Spinal cord (tissue), 10 donors: ENCODE data around the gene XPR1. TPM values are rescaled to one million over a fixed set of nuclear protein-coding genes. Genes with fewer than 3 reads are reported as not detected.
"Not testable (repeated sequence)": the region's sequence is repeated elsewhere in the genome, so short reads cannot be mapped to it uniquely, and the experiment has no call there.

ENCODE experiments used
- DNase-seq, 6 donors: peaks; one replicate each; pipeline versions ENCODE4 v3.0.0 to v3.0.0-alpha.2; 2013 to 2015; ENCODE audit warnings: low spot score in 6 of 6, low read depth in 4 of 6
- H3K27ac ChIP-seq: one replicate; pipeline ENCODE4 v1.5.1; 2013; ENCODE audit warnings: low read depth, low read length, control low read depth
- H3K27me3 ChIP-seq: one replicate; pipeline ENCODE4 v1.6.1; 2013; ENCODE audit warnings: low read length; ENCODE audit not compliant: control insufficient read depth, insufficient read depth
- H3K36me3 ChIP-seq: one replicate; pipeline ENCODE4 v1.6.1; 2013; ENCODE audit warnings: low read length; ENCODE audit not compliant: control insufficient read depth, insufficient read depth
- H3K4me1 ChIP-seq: one replicate; pipeline ENCODE4 v1.6.1; 2013; ENCODE audit warnings: low read length; ENCODE audit not compliant: control insufficient read depth, insufficient read depth
- H3K4me3 ChIP-seq: one replicate; pipeline ENCODE4 v1.5.1; 2013; ENCODE audit warnings: low read depth, low read length, control low read depth
- H3K9me3 ChIP-seq: one replicate; pipeline ENCODE4 v1.6.1; 2013; ENCODE audit warnings: low read length; ENCODE audit not compliant: control insufficient read depth, insufficient read depth
- WGBS: methylation state at CpG from one replicate; pipeline ENCODE4 v1.1.5; 2013; ENCODE audit warnings: missing lambda C conversion rate; ENCODE audit not compliant: insufficient coverage; 5-methylcytosine and 5-hydroxymethylcytosine counted together
- polyA plus RNA-seq, 2 donors: library from polyadenylated mRNA; unstranded; fragments of 120-200 nt; gene quantifications; one replicate each; pipeline ENCODE4 v1.2.1, GENCODE V29; 2013; ENCODE audit not compliant: insufficient read length in 2 of 2
- total RNA-seq, 2 donors: library from RNA; depleted of rRNA in 1 of 2; stranded (reverse); fragments of 120-200 nt in 1 of 2; fragments of >200 nt in 1 of 2; gene quantifications; one replicate each; pipeline versions ENCODE4 v1.2.3 to v1.2.4, GENCODE V29; 2013 to 2014
- donor health status: healthy.

XPR1 gene
- total and polyA plus RNA-seq, 4 donors, result 38.0 to 110 (median 69.8) TPM

DNA sequence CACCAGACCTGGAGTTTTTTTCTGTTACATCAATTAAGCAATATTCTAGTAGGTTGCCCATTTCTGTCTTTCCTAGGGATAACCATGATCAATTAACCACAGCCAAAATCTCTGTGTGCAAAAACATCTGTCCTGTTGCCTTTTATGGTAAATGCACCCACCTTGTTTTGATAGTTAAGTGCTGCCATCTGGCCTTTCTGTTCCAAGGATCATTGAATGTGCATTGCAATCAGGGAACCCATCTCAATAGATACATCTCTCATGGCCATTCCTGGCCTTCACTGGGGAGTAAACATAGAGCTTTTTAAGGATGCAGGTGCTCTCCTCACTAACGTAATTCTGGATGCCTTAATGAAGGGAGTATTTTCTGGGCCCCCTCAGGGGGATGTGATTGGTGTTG lies 169.1 kb downstream of the XPR1 start:
- Histone ChIP-seq H3K4me1 (no peaks in the 10 kb centered on the region), H3K27ac (no peak overlapping the region), H3K36me3 (no peaks in the 10 kb centered on the region), H3K27me3 (no peaks in the 10 kb centered on the region), H3K4me3 (no peak overlapping the region), H3K9me3 (no peaks in the 10 kb centered on the region)
- DNase-seq, result peak in 1 of 6 donors; percentile 26
- WGBS, result 60% methylated on average over 1 of the region's 1 CpG

DNA sequence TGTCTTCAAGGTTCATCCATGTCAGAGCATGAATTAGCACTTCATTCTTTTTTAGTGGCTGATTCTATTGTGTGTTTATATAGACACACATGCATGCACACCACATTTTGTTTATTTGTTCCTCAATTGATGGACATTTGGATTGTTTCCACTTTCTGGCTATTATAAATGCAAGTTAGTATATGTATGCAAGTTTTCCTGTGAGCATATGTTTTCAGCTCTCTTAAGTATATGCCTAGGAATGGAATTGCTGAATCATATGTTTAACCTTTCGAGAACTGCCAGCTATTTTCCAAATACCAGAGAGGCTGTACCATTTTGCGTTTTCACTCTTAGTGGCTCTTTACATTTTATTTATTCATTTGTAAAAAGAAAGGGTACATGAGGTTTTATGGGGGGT lies 171.0 kb downstream of the XPR1 start:
- DNase-seq, result no peak
- no peak overlapping the region for H3K27ac ChIP-seq

DNA sequence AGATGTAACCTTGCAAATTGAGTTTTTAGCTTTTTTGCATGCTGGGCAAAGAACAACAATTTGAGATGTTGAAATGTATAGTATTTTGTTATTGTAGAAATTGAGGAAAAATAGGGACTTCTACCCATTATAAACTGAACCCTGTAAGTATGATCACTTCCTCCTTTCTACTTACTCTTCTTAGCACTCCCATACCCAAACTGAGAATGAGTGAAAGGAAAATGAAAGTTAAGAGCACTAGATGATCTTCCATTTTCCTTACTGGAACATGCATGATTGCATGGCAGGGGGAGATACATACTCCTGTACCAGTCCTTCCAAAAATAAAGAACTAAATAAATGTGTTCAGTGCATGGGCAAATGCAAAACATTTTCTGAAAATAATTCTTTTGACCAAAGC lies 173.5 kb downstream of the XPR1 start:
- no peak overlapping the region for H3K27ac ChIP-seq
- DNase-seq, result no peak
- H3K27me3 ChIP-seq, result no peaks in the 10 kb centered on the region
- H3K9me3 ChIP-seq, result no peaks in the 10 kb centered on the region
- H3K4me1 ChIP-seq, result no peaks in the 10 kb centered on the region
- H3K4me3 ChIP-seq, result no peak overlapping the region
- peaks cover 2% of the 10 kb centered on the region for H3K36me3 ChIP-seq

More for the DNA sequence above, 171.0 kb downstream of the XPR1 start:
- Histone ChIP-seq H3K4me1 (no peaks in the 10 kb centered on the region), H3K4me3 (no peak overlapping the region), H3K9me3 (no peaks in the 10 kb centered on the region), H3K27me3 (no peaks in the 10 kb centered on the region), H3K36me3 (peaks cover 2% of the 10 kb centered on the region)
- WGBS, result no CpG with 5 or more reads among the region's 2 CpGs

DNA sequence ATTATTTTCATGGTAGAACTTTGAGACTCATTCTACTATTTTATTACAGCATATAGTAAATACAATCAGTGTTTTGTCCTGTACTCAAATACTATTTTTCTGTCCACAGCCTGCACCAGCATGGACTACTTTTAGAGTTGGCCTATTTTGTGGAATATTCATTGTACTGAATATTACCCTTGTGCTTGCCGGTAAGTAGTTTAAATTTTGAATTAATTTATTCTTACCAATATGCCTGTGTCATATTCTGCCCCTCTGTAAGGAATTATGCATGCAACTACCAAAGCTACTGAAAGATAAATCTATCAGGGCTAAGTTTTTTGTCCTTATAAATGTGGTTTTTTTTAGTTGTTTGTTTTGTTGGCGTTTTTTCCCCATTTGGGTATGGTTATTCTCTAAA lies 179.5 kb downstream of the XPR1 start:
- Histone ChIP-seq H3K36me3 (peaks cover 10% of the 10 kb centered on the region), H3K27ac (no peak overlapping the region), H3K9me3 (no peaks in the 10 kb centered on the region), H3K27me3 (no peaks in the 10 kb centered on the region), H3K4me3 (no peak overlapping the region), H3K4me1 (no peaks in the 10 kb centered on the region)
- DNase-seq, result no peak
- no CpG with 5 or more reads among the region's 2 CpGs for WGBS

DNA sequence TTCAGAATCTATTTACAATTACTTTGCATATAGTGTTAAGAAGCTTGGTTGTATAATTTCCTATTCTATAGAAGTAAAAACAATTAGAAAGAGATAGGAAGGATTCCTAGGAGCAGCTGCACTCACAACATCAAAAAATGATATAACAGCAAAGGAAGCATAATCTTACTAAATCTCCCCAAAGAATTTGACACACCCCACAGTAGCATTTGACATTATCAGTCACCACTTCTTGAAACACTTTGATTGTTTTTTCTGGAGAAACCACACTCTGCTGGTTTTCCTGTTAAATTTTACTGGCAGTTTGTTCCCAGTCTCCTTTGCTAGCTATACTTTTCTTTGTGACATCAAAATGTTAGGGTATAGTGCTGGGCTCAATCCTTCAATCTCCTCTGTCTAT lies 180.1 kb downstream of the XPR1 start:
- no peak for DNase-seq
- H3K27me3 ChIP-seq, result no peaks in the 10 kb centered on the region
- no peak overlapping the region for H3K4me3 ChIP-seq
- H3K9me3 ChIP-seq, result no peaks in the 10 kb centered on the region
- H3K27ac ChIP-seq, result no peak overlapping the region
- H3K36me3 ChIP-seq, result peaks cover 10% of the 10 kb centered on the region
- no peaks in the 10 kb centered on the region for H3K4me1 ChIP-seq

DNA sequence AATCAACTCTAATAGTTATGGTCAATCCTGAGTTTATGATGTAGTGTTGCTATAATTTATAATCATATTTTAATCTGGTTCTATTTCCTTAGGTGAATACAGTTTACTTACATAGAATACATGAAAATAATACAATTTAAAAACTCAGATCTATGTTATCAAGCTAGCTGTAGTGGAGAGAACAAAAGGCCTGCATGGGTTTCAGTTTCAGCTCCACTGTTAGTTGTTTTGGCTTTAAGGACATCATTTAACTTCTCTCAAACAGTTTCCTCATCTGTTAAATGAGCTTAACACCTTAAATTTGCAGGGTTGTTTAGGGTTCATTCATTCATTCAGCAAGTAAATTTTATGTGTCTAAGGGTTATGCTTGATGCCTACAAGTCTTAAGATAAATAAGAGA lies 182.4 kb downstream of the XPR1 start:
- H3K27ac ChIP-seq, result no peak overlapping the region
- no peak for DNase-seq
- H3K4me3 ChIP-seq, result no peak overlapping the region
- H3K4me1 ChIP-seq, result no peaks in the 10 kb centered on the region
- H3K9me3 ChIP-seq, result no peaks in the 10 kb centered on the region
- peaks cover 7% of the 10 kb centered on the region for H3K36me3 ChIP-seq
- no peaks in the 10 kb centered on the region for H3K27me3 ChIP-seq

DNA sequence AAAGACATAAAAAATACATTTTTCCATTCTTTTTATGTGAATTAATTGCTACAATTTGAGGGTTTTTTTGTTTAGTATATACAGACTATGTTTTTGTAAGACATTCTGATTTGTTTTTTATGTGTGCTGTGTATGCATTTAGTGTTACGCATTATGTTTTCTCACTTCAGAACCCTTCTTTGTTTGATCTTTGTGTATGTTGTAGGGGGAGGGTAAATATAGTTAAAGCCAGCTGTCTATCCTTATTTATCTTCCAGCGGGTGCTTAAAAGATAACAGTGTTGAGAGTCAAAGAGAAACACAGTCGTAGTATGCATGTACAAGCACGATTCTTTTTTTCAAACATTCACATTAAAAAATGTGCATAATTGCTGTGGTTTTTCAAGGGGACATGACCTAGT lies 183.4 kb downstream of the XPR1 start:
- Histone ChIP-seq H3K9me3 (no peaks in the 10 kb centered on the region), H3K36me3 (peaks cover 7% of the 10 kb centered on the region), H3K4me3 (no peak overlapping the region), H3K27ac (no peak overlapping the region), H3K4me1 (no peaks in the 10 kb centered on the region), H3K27me3 (no peaks in the 10 kb centered on the region)
- WGBS, result no CpG with 5 or more reads among the region's 4 CpGs
- DNase-seq, result peak in 1 of 6 donors; percentile 10

DNA sequence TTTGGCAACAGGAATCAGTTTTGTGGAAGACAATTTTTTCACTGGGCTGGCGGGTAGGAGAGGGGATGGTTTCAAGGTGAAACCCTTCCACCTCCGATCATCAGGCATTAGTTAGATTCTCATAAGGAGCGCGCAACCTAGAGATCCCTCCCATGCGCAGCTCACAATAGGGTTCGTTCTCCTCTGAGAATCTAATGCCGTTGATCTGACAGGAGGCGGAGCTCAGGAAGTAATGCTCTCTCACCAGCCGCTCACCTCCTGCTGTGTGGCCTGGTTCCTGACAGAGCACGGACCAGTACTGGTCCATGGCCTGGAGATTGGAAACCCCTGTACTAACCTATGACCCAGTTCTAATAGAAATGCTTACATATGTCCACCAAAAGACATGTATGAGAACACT lies 184.3 kb downstream of the XPR1 start:
- no peak overlapping the region for H3K27ac ChIP-seq

DNA sequence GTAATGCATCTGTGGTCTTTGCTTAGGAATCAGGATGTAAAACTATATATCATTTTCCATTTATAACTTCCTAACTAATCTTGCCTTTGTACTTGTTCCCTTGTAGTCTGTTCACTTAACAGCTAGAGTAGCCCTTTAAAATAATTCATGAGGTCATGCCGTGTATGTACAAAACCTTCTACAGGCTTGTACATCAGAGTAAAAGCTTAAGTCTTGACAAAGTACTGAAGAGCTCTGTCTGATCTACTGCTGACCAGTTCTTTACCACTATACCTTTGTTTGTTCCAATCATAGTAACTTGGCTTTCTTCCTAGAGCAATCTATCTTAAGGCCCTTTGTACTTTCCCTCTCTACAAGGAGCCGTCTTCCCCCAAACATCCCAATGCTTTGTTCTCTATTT lies 190.1 kb downstream of the XPR1 start:
- no peak for DNase-seq
- H3K27ac ChIP-seq, result no peak overlapping the region
- H3K4me3 ChIP-seq, result no peak overlapping the region
- no peaks in the 10 kb centered on the region for H3K36me3 ChIP-seq
- 55% methylated on average over 2 of the region's 2 CpGs for WGBS
- no peaks in the 10 kb centered on the region for H3K4me1 ChIP-seq
- no peaks in the 10 kb centered on the region for H3K27me3 ChIP-seq
- peaks cover 2% of the 10 kb centered on the region for H3K9me3 ChIP-seq

More for the DNA sequence above, 184.3 kb downstream of the XPR1 start:
- Histone ChIP-seq H3K4me1 (no peaks in the 10 kb centered on the region), H3K27me3 (no peaks in the 10 kb centered on the region), H3K36me3 (peaks cover 7% of the 10 kb centered on the region), H3K4me3 (no peak overlapping the region), H3K9me3 (peaks cover under 1% of the 10 kb centered on the region)
- 70% methylated on average over 5 of the region's 10 CpGs for WGBS
- no peak for DNase-seq

DNA sequence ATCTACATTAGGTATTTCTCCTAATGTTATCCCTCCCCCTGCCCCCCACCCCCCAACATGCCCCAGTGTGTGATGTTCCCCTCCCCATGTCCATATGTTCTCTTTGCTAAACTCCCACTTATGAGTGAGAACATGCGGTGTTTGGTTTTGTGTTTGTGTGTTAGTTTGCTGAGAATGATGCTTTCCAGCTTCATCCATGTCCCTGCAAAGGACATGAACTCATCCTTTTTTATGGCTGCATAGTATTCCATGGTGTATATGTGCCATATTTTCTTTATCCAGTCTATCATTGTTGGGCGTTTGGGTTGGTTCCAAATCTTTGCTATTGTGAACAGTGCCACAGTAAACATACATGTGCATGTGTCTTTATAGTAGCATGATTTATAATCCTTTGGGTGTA lies 199.7 kb downstream of the XPR1 start:
- H3K27ac ChIP-seq, H3K4me3 ChIP-seq, H3K9me3 ChIP-seq, H3K27me3 ChIP-seq, H3K4me1 ChIP-seq, H3K36me3 ChIP-seq, DNase-seq: not testable (repeated sequence)
- WGBS, result no CpG with 5 or more reads among the region's 2 CpGs

DNA sequence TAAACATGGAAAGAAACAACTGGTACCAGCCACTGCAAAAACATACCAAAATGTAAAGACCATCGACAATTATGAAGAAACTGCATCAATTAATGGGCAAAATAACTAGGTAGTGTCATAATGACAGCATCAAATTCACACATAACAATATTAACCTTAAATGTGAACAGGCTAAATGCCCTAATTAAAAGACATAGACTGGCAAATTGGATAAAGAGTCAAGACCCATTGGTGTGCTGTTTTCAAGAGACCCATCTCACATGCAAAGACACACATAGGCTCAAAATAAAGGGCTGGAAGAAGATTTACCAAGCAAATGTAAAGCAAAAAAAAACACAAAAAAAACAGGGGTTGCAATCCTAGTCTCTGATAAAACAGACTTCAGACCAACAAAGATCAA lies 201.4 kb downstream of the XPR1 start:
- not testable (repeated sequence) for H3K4me3 ChIP-seq, DNase-seq, H3K36me3 ChIP-seq, H3K9me3 ChIP-seq, H3K27me3 ChIP-seq, H3K27ac ChIP-seq, H3K4me1 ChIP-seq
- WGBS, result no CpG with 5 or more reads among the region's 1 CpG
